ENCODE measurements around the gene OR10G7.
A peak's percentile ranks its signal among the peaks of the same experiment; 100 is the strongest.

GRCh38 chr11:124069429-124070401, 28.6 kb upstream of the OR10G7 start:
- peak; percentile 60 for TF ChIP-seq CTCF (IDR thresholded peaks at IDR 0.05; ENCODE audit: insufficient read depth, low read length, poor library complexity, severe bottlenecking)
- no peak for TF ChIP-seq EZH2phosphoT487 (conservative IDR thresholded peaks at IDR 0.05; ENCODE audit: low read length)

Measured in SU-DHL-6 (cell line).